ENCODE measurements around the gene MAML3. TPM values are rescaled to one million over a fixed set of nuclear protein-coding genes. Genes with fewer than 3 reads are reported as not detected.

The MAML3 gene
- total RNA-seq, 2 donors from 2014 or later = 29.2 to 32.2 TPM

DNA sequence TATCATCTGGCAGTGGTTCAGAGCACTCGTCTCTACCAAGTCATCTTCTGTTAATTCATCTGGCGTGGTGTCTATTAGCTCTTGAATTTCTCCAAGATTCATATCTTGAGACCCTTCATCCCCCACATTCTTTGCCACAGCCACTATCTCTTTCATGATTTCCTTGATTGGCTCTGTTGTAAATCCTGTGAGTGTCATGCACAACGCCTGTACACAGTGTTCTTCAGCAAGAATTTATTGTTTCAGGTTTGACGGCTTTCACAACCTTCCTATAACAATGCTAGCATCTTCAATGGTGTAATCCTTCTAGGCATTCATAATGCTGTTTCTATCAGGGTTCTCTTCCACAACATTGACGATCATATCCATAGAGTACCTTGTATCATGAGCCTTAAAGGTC is 457.5 kb downstream of the MAML3 start:
- H3K9me3 ChIP-seq (ENCODE audit: control insufficient read depth, low read length) = no peaks in the 10 kb centered on the region
- Mint-ChIP-seq H3K9me3 (peaks cover 2% of the 10 kb centered on the region), H3K27me3 (ENCODE audit: insufficient read depth) (no peaks in the 10 kb centered on the region), H3K36me3 (ENCODE audit: low read depth) (peaks cover 76% of the 10 kb centered on the region), H3K4me3 (no peak overlapping the region), H3K4me1 (peaks cover 12% of the 10 kb centered on the region), H3K27ac (no peak overlapping the region)
- H3K9ac ChIP-seq (ENCODE audit: extremely low read depth, low read length, poor library complexity, severe bottlenecking) = no peak overlapping the region
- H3K27ac ChIP-seq (ENCODE audit: low read depth, low read length) = no peak overlapping the region
- peaks cover 6% of the 10 kb centered on the region for H3K4me1 ChIP-seq (ENCODE audit: control insufficient read depth, insufficient read depth, low read length)
- WGBS, 2 experiments (ENCODE audit: insufficient coverage in 1 of 2, insufficient read length in 1 of 2) = 94 to 95% methylated on average over 4 to 5 of the region's 5 CpGs
- TF ChIP-seq, protein P1, sequence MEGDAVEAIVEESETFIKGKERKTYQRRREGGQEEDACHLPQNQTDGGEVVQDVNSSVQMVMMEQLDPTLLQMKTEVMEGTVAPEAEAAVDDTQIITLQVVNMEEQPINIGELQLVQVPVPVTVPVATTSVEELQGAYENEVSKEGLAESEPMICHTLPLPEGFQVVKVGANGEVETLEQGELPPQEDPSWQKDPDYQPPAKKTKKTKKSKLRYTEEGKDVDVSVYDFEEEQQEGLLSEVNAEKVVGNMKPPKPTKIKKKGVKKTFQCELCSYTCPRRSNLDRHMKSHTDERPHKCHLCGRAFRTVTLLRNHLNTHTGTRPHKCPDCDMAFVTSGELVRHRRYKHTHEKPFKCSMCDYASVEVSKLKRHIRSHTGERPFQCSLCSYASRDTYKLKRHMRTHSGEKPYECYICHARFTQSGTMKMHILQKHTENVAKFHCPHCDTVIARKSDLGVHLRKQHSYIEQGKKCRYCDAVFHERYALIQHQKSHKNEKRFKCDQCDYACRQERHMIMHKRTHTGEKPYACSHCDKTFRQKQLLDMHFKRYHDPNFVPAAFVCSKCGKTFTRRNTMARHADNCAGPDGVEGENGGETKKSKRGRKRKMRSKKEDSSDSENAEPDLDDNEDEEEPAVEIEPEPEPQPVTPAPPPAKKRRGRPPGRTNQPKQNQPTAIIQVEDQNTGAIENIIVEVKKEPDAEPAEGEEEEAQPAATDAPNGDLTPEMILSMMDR (conservative IDR thresholded peaks at IDR 0.05) = no peak
- H3K27me3 ChIP-seq (ENCODE audit: control insufficient read depth, insufficient read depth, low read length, poor library complexity, severe bottlenecking) = no peaks in the 10 kb centered on the region
- peaks cover 85% of the 10 kb centered on the region for H3K36me3 ChIP-seq (ENCODE audit: control insufficient read depth, insufficient read depth, low read length)
- no peak for DNase-seq
- H3K4me3 ChIP-seq (ENCODE audit: low read length) = peak overlapping the region; percentile 26

DNA sequence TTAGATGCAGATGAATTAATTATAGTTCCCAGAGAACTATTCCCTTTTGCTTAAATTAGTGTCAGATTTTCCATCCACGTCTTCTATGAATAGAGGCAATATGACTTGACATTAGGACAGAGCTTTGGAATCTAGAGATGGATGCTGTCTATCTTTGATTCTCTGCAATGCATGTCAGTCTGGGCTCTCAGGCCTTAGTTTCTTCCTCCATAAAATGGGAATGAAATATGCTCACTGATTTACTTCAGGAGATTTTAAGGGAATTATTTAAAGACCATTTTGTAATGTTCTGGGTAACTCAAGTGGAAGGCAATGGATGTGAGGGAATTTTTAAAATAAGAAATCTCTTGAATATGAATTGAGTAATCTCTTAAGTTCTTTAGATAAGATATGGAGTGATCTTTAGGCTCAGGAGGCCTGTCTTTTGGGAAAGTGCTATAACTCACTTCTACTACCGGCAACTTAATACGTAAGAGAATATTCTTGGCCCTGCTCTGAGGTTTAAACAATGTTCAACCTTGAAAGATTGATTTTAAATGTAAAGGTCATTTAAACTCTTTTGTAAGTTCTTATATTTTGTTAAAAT is 459.4 kb downstream of the MAML3 start:
- Mint-ChIP-seq H3K27me3 (ENCODE audit: insufficient read depth) (no peaks in the 10 kb centered on the region), H3K9me3 (peaks cover 2% of the 10 kb centered on the region), H3K4me1 (peaks cover 22% of the 10 kb centered on the region), H3K27ac (no peak overlapping the region), H3K4me3 (no peak overlapping the region), H3K36me3 (ENCODE audit: low read depth) (peaks cover 73% of the 10 kb centered on the region)
- H3K4me3 ChIP-seq (ENCODE audit: low read length) = no peak overlapping the region
- no peaks in the 10 kb centered on the region for H3K27me3 ChIP-seq (ENCODE audit: control insufficient read depth, insufficient read depth, low read length, poor library complexity, severe bottlenecking)
- peaks cover 84% of the 10 kb centered on the region for H3K36me3 ChIP-seq (ENCODE audit: control insufficient read depth, insufficient read depth, low read length)
- H3K9me3 ChIP-seq (ENCODE audit: control insufficient read depth, low read length) = no peaks in the 10 kb centered on the region
- DNase-seq = no peak
- H3K27ac ChIP-seq (ENCODE audit: low read depth, low read length) = no peak overlapping the region
- 100% methylated on average over 2 to 3 of the region's 3 CpGs for WGBS, 2 experiments (ENCODE audit: insufficient coverage in 1 of 2, insufficient read length in 1 of 2)
- H3K9ac ChIP-seq (ENCODE audit: extremely low read depth, low read length, poor library complexity, severe bottlenecking) = no peak overlapping the region
- TF ChIP-seq, protein P1 (conservative IDR thresholded peaks at IDR 0.05) = no peak
- H3K4me1 ChIP-seq (ENCODE audit: control insufficient read depth, insufficient read depth, low read length) = peaks cover 6% of the 10 kb centered on the region

DNA sequence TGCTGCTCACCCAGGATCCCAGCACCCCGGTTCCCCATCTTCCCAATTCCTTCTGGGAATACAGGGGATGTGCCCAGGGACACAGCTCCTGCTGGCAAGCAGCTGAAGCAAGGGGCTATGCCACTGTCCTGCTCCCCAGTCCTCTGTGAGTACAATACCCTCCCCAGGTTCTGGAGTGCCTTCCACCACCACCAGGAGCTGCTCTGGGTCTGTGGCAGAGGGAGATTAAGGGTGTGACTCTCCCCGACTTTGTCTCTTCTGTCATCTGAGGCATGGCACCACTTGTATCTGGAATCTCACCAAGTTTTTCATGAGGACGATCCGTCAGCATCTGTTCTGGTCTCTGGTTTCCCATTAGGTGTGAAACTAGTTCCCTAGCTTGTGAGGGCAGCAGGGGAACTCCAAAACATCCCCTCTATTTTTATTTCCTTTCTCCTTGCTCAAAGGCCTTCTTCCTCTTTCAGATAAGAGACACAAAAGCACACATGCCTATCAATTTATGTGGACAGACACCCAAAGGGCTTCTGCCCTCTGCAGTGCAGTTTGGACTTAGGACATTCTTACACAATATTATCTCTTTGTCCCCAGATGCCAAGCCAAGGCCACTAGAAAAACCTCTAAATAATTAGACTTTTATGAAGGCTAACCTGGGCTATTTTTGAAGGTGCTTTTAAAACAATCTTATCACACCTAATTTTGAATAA is 461.5 kb downstream of the MAML3 start:
- H3K36me3 Mint-ChIP-seq (ENCODE audit: low read depth) = peaks cover 68% of the 10 kb centered on the region
- H3K27ac ChIP-seq (ENCODE audit: low read depth, low read length) = no peak overlapping the region
- peaks cover 7% of the 10 kb centered on the region for H3K4me1 ChIP-seq (ENCODE audit: control insufficient read depth, insufficient read depth, low read length)
- H3K9me3 ChIP-seq (ENCODE audit: control insufficient read depth, low read length) = no peaks in the 10 kb centered on the region
- DNase-seq = peak; percentile 75
- no peaks in the 10 kb centered on the region for H3K9me3 Mint-ChIP-seq
- 85 to 89% methylated on average over 3 to 4 of the region's 4 CpGs for WGBS, 2 experiments (ENCODE audit: insufficient coverage in 1 of 2, insufficient read length in 1 of 2)
- H3K4me1 Mint-ChIP-seq = peaks cover 26% of the 10 kb centered on the region
- H3K27ac Mint-ChIP-seq = no peak overlapping the region
- TF ChIP-seq, protein P1 (conservative IDR thresholded peaks at IDR 0.05) = peak; percentile 65
- peaks cover 88% of the 10 kb centered on the region for H3K36me3 ChIP-seq (ENCODE audit: control insufficient read depth, insufficient read depth, low read length)
- no peaks in the 10 kb centered on the region for H3K27me3 Mint-ChIP-seq (ENCODE audit: insufficient read depth)
- no peak overlapping the region for H3K4me3 Mint-ChIP-seq
- no peak overlapping the region for H3K9ac ChIP-seq (ENCODE audit: extremely low read depth, low read length, poor library complexity, severe bottlenecking)
- no peaks in the 10 kb centered on the region for H3K27me3 ChIP-seq (ENCODE audit: control insufficient read depth, insufficient read depth, low read length, poor library complexity, severe bottlenecking)
- no peak overlapping the region for H3K4me3 ChIP-seq (ENCODE audit: low read length)
